Left lung (tissue), 10 donors: Measurements from ENCODE around the gene CAPN12. TPM values are rescaled to one million over a fixed set of nuclear protein-coding genes. Genes with fewer than 3 reads are reported as not detected.

Experiments
- ATAC-seq: fragments of 200-7000 bp; cut with Tn5 transposase; one replicate; pipeline ENCODE4 v1.9.1; 2020; ENCODE audit warnings: moderate library complexity
- DNase-seq, 4 donors: peaks; one replicate each; pipeline ENCODE4 v3.0.0-alpha.2; 2013 to 2020
- H3K27ac ChIP-seq, 2 donors: fragments of 200-600 bp; sonication (generic) in 1 of 2; one replicate each; pipeline versions ENCODE4 v1.5.0 to v1.8.0; 2020 to 2021
- H3K27me3 ChIP-seq, 2 donors: fragments of 200-600 bp; sonication (generic) in 1 of 2; one replicate each; pipeline versions ENCODE4 v1.5.0 to v1.8.0; 2020 to 2021
- H3K36me3 ChIP-seq, 2 donors: fragments of 200-600 bp; sonication (generic) in 1 of 2; one replicate each; pipeline versions ENCODE4 v1.5.0 to v1.8.0; 2020 to 2021
- H3K4me1 ChIP-seq, 2 donors: fragments of 200-600 bp; one replicate each; pipeline ENCODE4 v1.8.0; 2021
- H3K4me3 ChIP-seq, 2 donors: fragments of 200-600 bp; sonication (generic) in 1 of 2; one replicate each; pipeline versions ENCODE4 v1.5.0 to v1.8.0; 2020 to 2021; ENCODE audit warnings: mild to moderate bottlenecking in 1 of 2
- H3K9me3 ChIP-seq, 2 donors: fragments of 200-600 bp; sonication (generic) in 1 of 2; one replicate each; pipeline versions ENCODE4 v1.5.0 to v1.8.0; 2020 to 2021
- intact Hi-C, 2 donors: fragments of 100-400 bp; cut with DNase I; formaldehyde crosslinking; loops; one replicate each; pipeline versions ENCODE4 v1.11.2 to v1.14.2; 2022
- polyA plus RNA-seq, 6 donors: library from polyadenylated mRNA; unstranded; fragments of 120-200 nt; gene quantifications; one replicate each; pipeline ENCODE4 v1.2.1, GENCODE V29; 2013; ENCODE audit not compliant: insufficient read length in 6 of 6
- total RNA-seq, 2 donors: library from RNA; stranded (reverse); fragmentation: NEBNext Ultra II Directional; extraction: Animal tissue kit (Norgen Biotek cat#: 25700); gene quantifications; one replicate each; pipeline ENCODE4 v1.2.1, GENCODE V29; 2021
- TF ChIP-seq, protein P1 (sequence below), 2 donors: fragments of 200-600 bp; sonication (generic) in 1 of 2; IDR thresholded peaks; one replicate each; pipeline versions ENCODE4 v1.5.0 to v1.8.0; 2021; ENCODE audit warnings: antibody characterized with exemption in 2 of 2
- donor health status: DM: no; HTN: yes; CAD: no.
- donor health status: DM: no; HTN: no; CAD: no.

Gene CAPN12
- total and polyA plus RNA-seq, 8 donors: 1.6 to 4.9 (median 4.6) TPM

- H3K36me3 ChIP-seq: peaks cover 0 to 25% of the 10 kb centered on the region in 2 donors
- intact Hi-C loops: no loop called here
- ATAC-seq: no peak
- H3K4me1 ChIP-seq: peaks cover 25 to 98% of the 10 kb centered on the region in 2 donors
- TF ChIP-seq, protein P1, sequence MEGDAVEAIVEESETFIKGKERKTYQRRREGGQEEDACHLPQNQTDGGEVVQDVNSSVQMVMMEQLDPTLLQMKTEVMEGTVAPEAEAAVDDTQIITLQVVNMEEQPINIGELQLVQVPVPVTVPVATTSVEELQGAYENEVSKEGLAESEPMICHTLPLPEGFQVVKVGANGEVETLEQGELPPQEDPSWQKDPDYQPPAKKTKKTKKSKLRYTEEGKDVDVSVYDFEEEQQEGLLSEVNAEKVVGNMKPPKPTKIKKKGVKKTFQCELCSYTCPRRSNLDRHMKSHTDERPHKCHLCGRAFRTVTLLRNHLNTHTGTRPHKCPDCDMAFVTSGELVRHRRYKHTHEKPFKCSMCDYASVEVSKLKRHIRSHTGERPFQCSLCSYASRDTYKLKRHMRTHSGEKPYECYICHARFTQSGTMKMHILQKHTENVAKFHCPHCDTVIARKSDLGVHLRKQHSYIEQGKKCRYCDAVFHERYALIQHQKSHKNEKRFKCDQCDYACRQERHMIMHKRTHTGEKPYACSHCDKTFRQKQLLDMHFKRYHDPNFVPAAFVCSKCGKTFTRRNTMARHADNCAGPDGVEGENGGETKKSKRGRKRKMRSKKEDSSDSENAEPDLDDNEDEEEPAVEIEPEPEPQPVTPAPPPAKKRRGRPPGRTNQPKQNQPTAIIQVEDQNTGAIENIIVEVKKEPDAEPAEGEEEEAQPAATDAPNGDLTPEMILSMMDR (IDR thresholded peaks at IDR 0.05): no peak
- H3K27me3 ChIP-seq: no peaks in the 10 kb centered on the region
- DNase-seq: no peak
- H3K4me3 ChIP-seq: no peak overlapping the region
- H3K27ac ChIP-seq: peak overlapping the region; percentile 86
- H3K9me3 ChIP-seq: no peaks in the 10 kb centered on the region
These were observed 51.6 kb downstream of the CAPN12 start for GRCh38 chr19:38692458-38693379.

GRCh38 chr19:38691938-38692457 is 52.3 kb downstream of the CAPN12 start:
- Histone ChIP-seq H3K9me3 (no peaks in the 10 kb centered on the region), H3K27me3 (no peaks in the 10 kb centered on the region), H3K27ac (peak overlapping the region; percentile 86), H3K36me3 (peaks cover 0 to 18% of the 10 kb centered on the region in 2 donors), H3K4me1 (peaks cover 25 to 98% of the 10 kb centered on the region in 2 donors), H3K4me3 (no peak overlapping the region)
- DNase-seq: peak in 1 of 4 donors; percentile 58
- TF ChIP-seq, protein P1 (IDR thresholded peaks at IDR 0.05): no peak
- intact Hi-C loops: no loop called here
- peak; percentile 75 for ATAC-seq

- no peak for ATAC-seq
- Histone ChIP-seq H3K4me1 (peaks cover 31 to 98% of the 10 kb centered on the region in 2 donors), H3K4me3 (no peak overlapping the region), H3K9me3 (no peaks in the 10 kb centered on the region), H3K36me3 (peaks cover 0 to 11% of the 10 kb centered on the region in 2 donors), H3K27ac (peak overlapping the region; percentile 39 to 86), H3K27me3 (no peaks in the 10 kb centered on the region)
- DNase-seq: no peak
- intact Hi-C loops: no loop called here
- TF ChIP-seq, protein P1 (IDR thresholded peaks at IDR 0.05): no peak
These were observed 53.4 kb downstream of the CAPN12 start for GRCh38 chr19:38690832-38691231.

DNA sequence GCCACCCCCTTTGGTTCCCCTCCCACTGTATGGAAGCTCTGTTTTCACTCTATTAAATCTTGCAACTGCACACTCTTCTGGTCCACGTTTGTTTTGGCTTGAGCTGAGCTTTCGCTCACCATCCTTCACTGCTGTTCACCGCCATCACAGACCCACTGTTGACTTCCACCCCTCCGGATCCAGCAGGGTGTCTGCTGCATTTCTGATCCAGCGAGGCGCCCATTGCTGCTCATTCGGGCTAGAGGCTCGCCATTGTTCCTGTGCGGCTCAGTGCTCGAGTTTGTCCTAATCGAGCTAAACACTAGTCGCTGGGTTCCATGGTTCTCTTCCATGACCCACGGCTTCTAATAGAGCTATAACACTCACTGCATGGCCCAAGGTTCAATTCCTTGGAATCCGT is 54.1 kb downstream of the CAPN12 start:
- DNase-seq (no peak), ATAC-seq (no peak)
- Histone ChIP-seq H3K27me3 (no peaks in the 10 kb centered on the region), H3K27ac (peak overlapping the region; percentile 39 to 86), H3K36me3 (peaks cover 0 to 11% of the 10 kb centered on the region in 2 donors), H3K4me1 (peaks cover 38 to 98% of the 10 kb centered on the region in 2 donors), H3K9me3 (no peaks in the 10 kb centered on the region), H3K4me3 (no peak overlapping the region)
- intact Hi-C loops: no loop called here
- TF ChIP-seq, protein P1 (IDR thresholded peaks at IDR 0.05): no peak

DNA sequence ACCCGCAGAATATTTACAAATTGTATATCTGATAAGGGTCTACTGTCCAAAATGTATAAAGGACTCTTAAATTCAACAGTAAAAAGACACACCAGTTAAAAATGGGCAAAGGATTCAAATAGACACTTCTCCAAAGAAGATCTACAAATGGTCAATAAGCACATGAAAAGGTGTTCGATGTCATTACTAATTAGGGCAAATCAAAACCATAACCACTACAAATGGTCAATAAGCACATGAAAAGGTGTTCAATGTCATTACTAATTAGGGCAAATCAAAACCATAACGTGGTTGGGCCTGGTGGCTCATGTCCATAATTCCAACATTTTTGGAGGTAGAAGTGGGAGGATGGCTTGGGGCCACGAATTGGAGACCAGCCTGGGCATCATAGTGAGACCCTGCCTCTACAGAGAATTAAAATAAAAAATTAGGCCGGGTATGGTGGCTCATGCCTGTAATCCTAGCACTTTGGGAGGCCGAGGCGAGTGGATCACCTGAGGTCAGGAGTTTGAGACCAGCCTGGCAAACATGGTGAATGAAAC is 56.4 kb downstream of the CAPN12 start:
- Histone ChIP-seq H3K27me3 (no peaks in the 10 kb centered on the region), H3K27ac (peak overlapping the region; percentile 19 to 86), H3K36me3 (peaks cover 0 to 10% of the 10 kb centered on the region in 2 donors), H3K4me3 (no peak overlapping the region), H3K4me1 (peaks cover 50 to 98% of the 10 kb centered on the region in 2 donors), H3K9me3 (no peaks in the 10 kb centered on the region)
- TF ChIP-seq, protein P1 (IDR thresholded peaks at IDR 0.05): no peak
- ATAC-seq (no peak), DNase-seq (no peak)
- intact Hi-C loops: no loop called here
